ENCODE results near the gene MBOAT1.

The MBOAT1 gene

GRCh38 chr6:20137240-20137639, 75.0 kb downstream of the MBOAT1 start:
- ATAC-seq (ENCODE audit: low read depth), result no peak
- peaks cover 6% of the 10 kb centered on the region for H3K36me3 Mint-ChIP-seq

GRCh38 chr6:20135677-20136268, 76.5 kb downstream of the MBOAT1 start:
- ATAC-seq (ENCODE audit: low read depth) (no peak), DNase-seq (ENCODE audit: low spot score in 2 of 2) (no peak)
- H3K27ac Mint-ChIP-seq, result no peak overlapping the region
- peaks cover 5% of the 10 kb centered on the region for H3K36me3 Mint-ChIP-seq
- no peaks in the 10 kb centered on the region for H3K4me1 Mint-ChIP-seq
- no peak overlapping the region for H3K4me3 Mint-ChIP-seq
- peaks cover 3% of the 10 kb centered on the region for H3K9me3 Mint-ChIP-seq
- no peaks in the 10 kb centered on the region for H3K27me3 Mint-ChIP-seq

More at GRCh38 chr6:20137240-20137639, 75.0 kb downstream of the MBOAT1 start:
- Mint-ChIP-seq H3K4me3 (no peak overlapping the region), H3K27ac (no peak overlapping the region), H3K9me3 (peaks cover 3% of the 10 kb centered on the region), H3K4me1 (no peaks in the 10 kb centered on the region), H3K27me3 (no peaks in the 10 kb centered on the region)
- DNase-seq (ENCODE audit: low spot score in 2 of 2), result no peak

GRCh38 chr6:20134613-20135012, 77.7 kb downstream of the MBOAT1 start:
- DNase-seq (ENCODE audit: low spot score in 2 of 2) (no peak), ATAC-seq (ENCODE audit: low read depth) (no peak)
- Mint-ChIP-seq H3K4me1 (no peaks in the 10 kb centered on the region), H3K27me3 (no peaks in the 10 kb centered on the region), H3K9me3 (peaks cover 2% of the 10 kb centered on the region), H3K27ac (no peak overlapping the region), H3K36me3 (peaks cover 3% of the 10 kb centered on the region), H3K4me3 (no peak overlapping the region)

- Mint-ChIP-seq H3K36me3 (peaks cover 5% of the 10 kb centered on the region), H3K27me3 (peaks cover 5% of the 10 kb centered on the region), H3K9me3 (peaks cover 2% of the 10 kb centered on the region), H3K4me3 (no peak overlapping the region), H3K27ac (no peak overlapping the region), H3K4me1 (peaks cover 3% of the 10 kb centered on the region)
- ATAC-seq (ENCODE audit: low read depth) (no peak), DNase-seq (ENCODE audit: low spot score in 2 of 2) (no peak)
These were observed 82.8 kb downstream of the MBOAT1 start for GRCh38 chr6:20129290-20130088.

- ATAC-seq (ENCODE audit: low read depth) (no peak), DNase-seq (ENCODE audit: low spot score in 2 of 2) (no peak)
- Mint-ChIP-seq H3K9me3 (no peaks in the 10 kb centered on the region), H3K4me3 (no peak overlapping the region), H3K27me3 (peaks cover 5% of the 10 kb centered on the region), H3K36me3 (peaks cover 6% of the 10 kb centered on the region), H3K4me1 (peaks cover 3% of the 10 kb centered on the region), H3K27ac (no peak overlapping the region)
These were observed 84.3 kb downstream of the MBOAT1 start for GRCh38 chr6:20128018-20128417.

- H3K4me1 Mint-ChIP-seq, result peaks cover 3% of the 10 kb centered on the region
- H3K27me3 Mint-ChIP-seq, result peaks cover 5% of the 10 kb centered on the region
- ATAC-seq (ENCODE audit: low read depth) (peak; percentile 48), DNase-seq (ENCODE audit: low spot score in 2 of 2) (peak; percentile 33 to 49)
- no peak overlapping the region for H3K4me3 Mint-ChIP-seq
- peaks cover 8% of the 10 kb centered on the region for H3K36me3 Mint-ChIP-seq
- H3K27ac Mint-ChIP-seq, result no peak overlapping the region
- no peaks in the 10 kb centered on the region for H3K9me3 Mint-ChIP-seq
These were observed 85.2 kb downstream of the MBOAT1 start for GRCh38 chr6:20126789-20127653.

GRCh38 chr6:20126102-20126752, 86.0 kb downstream of the MBOAT1 start:
- H3K27ac Mint-ChIP-seq, result no peak overlapping the region
- peaks cover 3% of the 10 kb centered on the region for H3K4me1 Mint-ChIP-seq
- peaks cover 8% of the 10 kb centered on the region for H3K36me3 Mint-ChIP-seq
- DNase-seq (ENCODE audit: low spot score in 2 of 2), result no peak
- ATAC-seq (ENCODE audit: low read depth), result no peak
- peaks cover 5% of the 10 kb centered on the region for H3K27me3 Mint-ChIP-seq
- no peak overlapping the region for H3K4me3 Mint-ChIP-seq
- no peaks in the 10 kb centered on the region for H3K9me3 Mint-ChIP-seq

- no peak overlapping the region for H3K4me3 Mint-ChIP-seq
- DNase-seq (ENCODE audit: low spot score in 2 of 2), result no peak
- ATAC-seq (ENCODE audit: low read depth), result no peak
- no peak overlapping the region for H3K27ac Mint-ChIP-seq
- peaks cover 7% of the 10 kb centered on the region for H3K36me3 Mint-ChIP-seq
- peaks cover 3% of the 10 kb centered on the region for H3K4me1 Mint-ChIP-seq
- H3K9me3 Mint-ChIP-seq, result no peaks in the 10 kb centered on the region
- peaks cover 5% of the 10 kb centered on the region for H3K27me3 Mint-ChIP-seq
These were observed 87.7 kb downstream of the MBOAT1 start for GRCh38 chr6:20124545-20124944.

GRCh38 chr6:20119485-20119884, 92.8 kb downstream of the MBOAT1 start:
- H3K27ac Mint-ChIP-seq, result no peak overlapping the region
- H3K4me1 Mint-ChIP-seq, result no peaks in the 10 kb centered on the region
- DNase-seq (ENCODE audit: low spot score in 2 of 2), result no peak
- ATAC-seq (ENCODE audit: low read depth), result no peak
- H3K36me3 Mint-ChIP-seq, result peaks cover 13% of the 10 kb centered on the region
- no peak overlapping the region for H3K4me3 Mint-ChIP-seq
- H3K27me3 Mint-ChIP-seq, result no peaks in the 10 kb centered on the region
- no peaks in the 10 kb centered on the region for H3K9me3 Mint-ChIP-seq

GRCh38 chr6:20118892-20119291, 93.4 kb downstream of the MBOAT1 start:
- H3K27ac Mint-ChIP-seq, result no peak overlapping the region
- no peak overlapping the region for H3K4me3 Mint-ChIP-seq
- no peaks in the 10 kb centered on the region for H3K9me3 Mint-ChIP-seq
- H3K36me3 Mint-ChIP-seq, result peaks cover 9% of the 10 kb centered on the region
- H3K4me1 Mint-ChIP-seq, result no peaks in the 10 kb centered on the region
- DNase-seq (ENCODE audit: low spot score in 2 of 2), result no peak
- no peaks in the 10 kb centered on the region for H3K27me3 Mint-ChIP-seq
- no peak for ATAC-seq (ENCODE audit: low read depth)

GRCh38 chr6:20117474-20117873, 94.8 kb downstream of the MBOAT1 start:
- Mint-ChIP-seq H3K27ac (no peak overlapping the region), H3K4me3 (no peak overlapping the region), H3K9me3 (no peaks in the 10 kb centered on the region), H3K27me3 (no peaks in the 10 kb centered on the region), H3K4me1 (no peaks in the 10 kb centered on the region), H3K36me3 (peaks cover 9% of the 10 kb centered on the region)
- ATAC-seq (ENCODE audit: low read depth) (no peak), DNase-seq (ENCODE audit: low spot score in 2 of 2) (no peak)

GRCh38 chr6:20116792-20117191, 95.5 kb downstream of the MBOAT1 start:
- ATAC-seq (ENCODE audit: low read depth), result no peak
- no peak overlapping the region for H3K27ac Mint-ChIP-seq
- no peaks in the 10 kb centered on the region for H3K4me1 Mint-ChIP-seq
- no peaks in the 10 kb centered on the region for H3K9me3 Mint-ChIP-seq
- no peak overlapping the region for H3K4me3 Mint-ChIP-seq
- no peaks in the 10 kb centered on the region for H3K27me3 Mint-ChIP-seq
- DNase-seq (ENCODE audit: low spot score in 2 of 2), result no peak
- peaks cover 7% of the 10 kb centered on the region for H3K36me3 Mint-ChIP-seq

- H3K27ac Mint-ChIP-seq, result no peak overlapping the region
- no peak for ATAC-seq (ENCODE audit: low read depth)
- peaks cover 7% of the 10 kb centered on the region for H3K36me3 Mint-ChIP-seq
- DNase-seq (ENCODE audit: low spot score in 2 of 2), result no peak
- no peak overlapping the region for H3K4me3 Mint-ChIP-seq
- H3K9me3 Mint-ChIP-seq, result no peaks in the 10 kb centered on the region
- H3K27me3 Mint-ChIP-seq, result no peaks in the 10 kb centered on the region
- H3K4me1 Mint-ChIP-seq, result no peaks in the 10 kb centered on the region
These were observed 96.9 kb downstream of the MBOAT1 start for GRCh38 chr6:20115246-20115980.
